Duodenal mucosa (tissue), 2 donors: Measurements from ENCODE around the gene SKI.
"Not testable (repeated sequence)": the region's sequence is repeated elsewhere in the genome, so short reads cannot be mapped to it uniquely, and the experiment has no call there.

Experiments
- H3K27ac ChIP-seq: one replicate; pipeline ENCODE4 v1.7.0; 2013; ENCODE audit warnings: low read depth, low read length
- H3K27me3 ChIP-seq, 2 donors: one replicate each; pipeline ENCODE4 v1.7.0; 2013; ENCODE audit warnings: low read length in 2 of 2, control low read depth in 1 of 2; ENCODE audit not compliant: insufficient read depth in 2 of 2, control insufficient read depth in 1 of 2
- H3K36me3 ChIP-seq, 2 donors: one replicate each; pipeline ENCODE4 v1.7.0; 2013; ENCODE audit warnings: low read length in 2 of 2, control low read depth in 1 of 2; ENCODE audit not compliant: insufficient read depth in 2 of 2, control insufficient read depth in 1 of 2
- H3K4me1 ChIP-seq, 2 donors: one replicate each; pipeline ENCODE4 v1.7.0; 2013; ENCODE audit warnings: low read length in 2 of 2, control low read depth in 1 of 2; ENCODE audit not compliant: insufficient read depth in 2 of 2, control insufficient read depth in 1 of 2
- H3K4me3 ChIP-seq, 2 donors: one replicate each; pipeline ENCODE4 v1.7.0; 2013; ENCODE audit warnings: low read length in 2 of 2, low read depth in 1 of 2
- H3K9ac ChIP-seq, 2 donors: one replicate each; pipeline ENCODE4 v1.7.0; 2013; ENCODE audit warnings: low read length in 2 of 2, low read depth in 1 of 2
- H3K9me3 ChIP-seq, 2 donors: one replicate each; pipeline ENCODE4 v1.7.0; 2013; ENCODE audit warnings: low read length in 2 of 2, control low read depth in 1 of 2; ENCODE audit not compliant: control insufficient read depth in 1 of 2

Gene SKI

GRCh38 chr1:2330519-2331199 lies 102.5 kb downstream of the SKI start:
- no peaks in the 10 kb centered on the region for H3K36me3 ChIP-seq
- no peak overlapping the region for H3K27ac ChIP-seq
- H3K4me3 ChIP-seq: no peak overlapping the region

GRCh38 chr1:2331200-2331544 lies 103.1 kb downstream of the SKI start:
- no peak overlapping the region for H3K4me3 ChIP-seq
- H3K9ac ChIP-seq: no peak overlapping the region
- H3K36me3 ChIP-seq: no peaks in the 10 kb centered on the region
- no peaks in the 10 kb centered on the region for H3K9me3 ChIP-seq
- H3K27me3 ChIP-seq: no peaks in the 10 kb centered on the region
- no peaks in the 10 kb centered on the region for H3K4me1 ChIP-seq
- no peak overlapping the region for H3K27ac ChIP-seq

More at GRCh38 chr1:2330519-2331199, 102.5 kb downstream of the SKI start:
- no peak overlapping the region for H3K9ac ChIP-seq
- no peaks in the 10 kb centered on the region for H3K9me3 ChIP-seq
- H3K4me1 ChIP-seq: no peaks in the 10 kb centered on the region
- H3K27me3 ChIP-seq: no peaks in the 10 kb centered on the region

- H3K4me1 ChIP-seq, H3K9ac ChIP-seq, H3K27me3 ChIP-seq, H3K9me3 ChIP-seq, H3K36me3 ChIP-seq, H3K27ac ChIP-seq, H3K4me3 ChIP-seq: not testable (repeated sequence)
Observed at GRCh38 chr1:2331580-2331979, 103.5 kb downstream of the SKI start.

- H3K4me1 ChIP-seq: no peaks in the 10 kb centered on the region
- no peaks in the 10 kb centered on the region for H3K27me3 ChIP-seq
- no peaks in the 10 kb centered on the region for H3K36me3 ChIP-seq
- no peak overlapping the region for H3K27ac ChIP-seq
- H3K4me3 ChIP-seq: no peak overlapping the region
- H3K9me3 ChIP-seq: no peaks in the 10 kb centered on the region
- no peak overlapping the region for H3K9ac ChIP-seq
Observed at GRCh38 chr1:2334366-2334765, 106.2 kb downstream of the SKI start.

GRCh38 chr1:2334883-2335534 lies 106.9 kb downstream of the SKI start:
- H3K4me3 ChIP-seq: no peak overlapping the region
- no peak overlapping the region for H3K27ac ChIP-seq
- no peaks in the 10 kb centered on the region for H3K27me3 ChIP-seq
- no peak overlapping the region for H3K9ac ChIP-seq
- H3K36me3 ChIP-seq: no peaks in the 10 kb centered on the region
- H3K9me3 ChIP-seq: no peaks in the 10 kb centered on the region
- no peaks in the 10 kb centered on the region for H3K4me1 ChIP-seq

GRCh38 chr1:2335721-2336455 lies 107.8 kb downstream of the SKI start:
- Histone ChIP-seq H3K27me3 (no peaks in the 10 kb centered on the region), H3K9me3 (no peaks in the 10 kb centered on the region), H3K4me1 (no peaks in the 10 kb centered on the region), H3K27ac (no peak overlapping the region), H3K9ac (no peak overlapping the region), H3K4me3 (no peak overlapping the region), H3K36me3 (no peaks in the 10 kb centered on the region)

- Histone ChIP-seq H3K4me3 (no peak overlapping the region), H3K36me3 (no peaks in the 10 kb centered on the region), H3K9me3 (no peaks in the 10 kb centered on the region), H3K27me3 (no peaks in the 10 kb centered on the region), H3K9ac (no peak overlapping the region), H3K27ac (no peak overlapping the region), H3K4me1 (no peaks in the 10 kb centered on the region)
Observed at GRCh38 chr1:2336499-2336898, 108.4 kb downstream of the SKI start.

GRCh38 chr1:2337081-2337480 lies 109.0 kb downstream of the SKI start:
- H3K9me3 ChIP-seq: no peaks in the 10 kb centered on the region
- no peak overlapping the region for H3K9ac ChIP-seq
- no peak overlapping the region for H3K4me3 ChIP-seq
- H3K27me3 ChIP-seq: no peaks in the 10 kb centered on the region
- no peak overlapping the region for H3K27ac ChIP-seq
- H3K36me3 ChIP-seq: no peaks in the 10 kb centered on the region
- no peaks in the 10 kb centered on the region for H3K4me1 ChIP-seq

GRCh38 chr1:2337501-2337900 lies 109.4 kb downstream of the SKI start:
- Histone ChIP-seq H3K27ac (no peak overlapping the region), H3K4me3 (no peak overlapping the region), H3K9ac (no peak overlapping the region), H3K36me3 (no peaks in the 10 kb centered on the region), H3K9me3 (no peaks in the 10 kb centered on the region), H3K27me3 (no peaks in the 10 kb centered on the region), H3K4me1 (no peaks in the 10 kb centered on the region)

- H3K36me3 ChIP-seq: no peaks in the 10 kb centered on the region
- no peaks in the 10 kb centered on the region for H3K27me3 ChIP-seq
- no peaks in the 10 kb centered on the region for H3K9me3 ChIP-seq
- no peak overlapping the region for H3K27ac ChIP-seq
- no peaks in the 10 kb centered on the region for H3K4me1 ChIP-seq
- H3K9ac ChIP-seq: no peak overlapping the region
- no peak overlapping the region for H3K4me3 ChIP-seq
Observed at GRCh38 chr1:2339206-2340085, 111.3 kb downstream of the SKI start.
